GM12891 (cell line): ENCODE measurements around the gene ZNF430.

Source experiments
- PAX5 ChIP-seq: IDR thresholded peaks from 2 replicates; pipeline ENCODE4 v1.6.1; 2011; ENCODE audit warnings: low read length, moderate library complexity, mild to moderate bottlenecking; ENCODE audit not compliant: insufficient read depth, severe bottlenecking
- POLR2A ChIP-seq: IDR thresholded peaks from 2 replicates; pipeline ENCODE4 v1.6.1; 2011; ENCODE audit warnings: low read depth, low read length, control low read depth
- POLR2AphosphoS5 ChIP-seq: IDR thresholded peaks from 2 replicates; pipeline ENCODE4 v1.6.1; 2011; ENCODE audit warnings: low read depth, low read length, control low read depth
- POU2F2 ChIP-seq: IDR thresholded peaks from 2 replicates; pipeline ENCODE4 v1.6.1; 2011; ENCODE audit warnings: low read depth, mild to moderate bottlenecking, control low read depth, low read length, moderate library complexity
- SPI1 ChIP-seq: IDR thresholded peaks from 2 replicates; pipeline ENCODE4 v1.6.1; 2011; ENCODE audit warnings: low read depth, low read length, control low read depth
- TAF1 ChIP-seq: IDR thresholded peaks from 2 replicates; pipeline ENCODE4 v1.6.1; 2011; ENCODE audit warnings: low read depth, low read length, control low read depth

DNA sequence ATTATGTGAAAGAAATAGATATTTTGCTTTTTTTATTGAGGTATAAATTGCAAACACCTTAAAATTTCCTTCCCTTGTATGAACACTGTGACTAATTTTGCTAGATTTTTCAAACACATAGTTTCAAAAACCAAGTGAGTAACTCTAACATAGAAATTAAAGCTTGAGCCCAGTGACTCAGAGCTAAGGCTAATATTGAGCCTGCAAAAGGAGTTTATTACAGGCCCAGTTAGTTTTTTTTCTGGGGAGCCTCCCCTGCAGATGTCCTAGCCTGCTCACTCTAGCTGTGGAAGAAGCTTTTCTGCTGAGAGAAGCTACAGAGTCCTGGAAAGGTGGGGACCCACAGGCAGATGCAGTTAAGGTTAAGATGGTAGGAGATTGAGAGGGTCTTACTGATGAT is 3.4 kb downstream of the ZNF430 start:
- TF ChIP-seq POLR2A (no peak), POLR2AphosphoS5 (no peak), TAF1 (no peak), SPI1 (no peak), POU2F2 (no peak), PAX5 (no peak)
